Anterior cingulate cortex (tissue), 58 donors: Measurements from ENCODE around the gene CEL.
"Not testable (repeated sequence)": the region's sequence is repeated elsewhere in the genome, so short reads cannot be mapped to it uniquely, and the experiment has no call there.

Experiments used
- DNase-seq, 58 donors: peaks; one replicate each; lab custom pipeline; 2025; lab: John Stamatoyannopoulos, UW

The CEL gene

DNA sequence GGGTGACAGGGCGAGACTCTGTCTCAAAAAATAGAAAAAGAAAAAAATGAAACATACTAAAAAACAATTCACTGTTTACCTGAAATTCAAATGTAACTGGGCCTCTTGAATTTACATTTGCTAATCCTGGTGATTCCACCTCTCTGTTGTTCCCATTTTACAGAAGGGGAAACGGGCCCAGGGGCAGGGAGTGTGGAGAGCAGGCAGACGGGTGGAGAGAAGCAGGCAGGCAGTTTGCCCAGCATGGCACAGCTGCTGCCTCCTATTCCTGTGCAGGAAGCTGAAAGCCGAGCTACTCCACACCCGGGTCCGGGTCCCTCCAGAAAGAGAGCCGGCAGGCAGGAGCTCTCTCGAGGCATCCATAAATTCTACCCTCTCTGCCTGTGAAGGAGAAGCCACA is 788 bp downstream of the CEL start:
- DNase-seq, result not testable (repeated sequence)

DNA sequence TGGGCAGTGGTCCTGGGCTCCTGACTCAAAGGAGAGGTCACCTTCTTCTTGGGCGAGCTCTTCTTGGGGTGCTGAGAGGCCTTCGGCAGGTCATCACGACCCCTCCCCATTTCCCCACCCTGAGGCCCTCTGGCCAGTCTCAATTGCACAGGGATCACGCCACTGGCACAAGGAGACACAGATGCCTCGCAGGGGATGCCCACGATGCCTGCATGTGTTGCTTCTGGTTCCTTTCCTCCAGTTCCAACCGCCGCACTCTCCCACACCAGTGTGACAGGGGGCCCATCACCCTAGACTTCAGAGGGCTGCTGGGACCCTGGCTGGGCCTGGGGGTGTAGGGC is 1.3 kb downstream of the CEL start:
- no peak for DNase-seq

GRCh38 chr9:133063500-133064231 is 1.9 kb downstream of the CEL start:
- no peak for DNase-seq

DNA sequence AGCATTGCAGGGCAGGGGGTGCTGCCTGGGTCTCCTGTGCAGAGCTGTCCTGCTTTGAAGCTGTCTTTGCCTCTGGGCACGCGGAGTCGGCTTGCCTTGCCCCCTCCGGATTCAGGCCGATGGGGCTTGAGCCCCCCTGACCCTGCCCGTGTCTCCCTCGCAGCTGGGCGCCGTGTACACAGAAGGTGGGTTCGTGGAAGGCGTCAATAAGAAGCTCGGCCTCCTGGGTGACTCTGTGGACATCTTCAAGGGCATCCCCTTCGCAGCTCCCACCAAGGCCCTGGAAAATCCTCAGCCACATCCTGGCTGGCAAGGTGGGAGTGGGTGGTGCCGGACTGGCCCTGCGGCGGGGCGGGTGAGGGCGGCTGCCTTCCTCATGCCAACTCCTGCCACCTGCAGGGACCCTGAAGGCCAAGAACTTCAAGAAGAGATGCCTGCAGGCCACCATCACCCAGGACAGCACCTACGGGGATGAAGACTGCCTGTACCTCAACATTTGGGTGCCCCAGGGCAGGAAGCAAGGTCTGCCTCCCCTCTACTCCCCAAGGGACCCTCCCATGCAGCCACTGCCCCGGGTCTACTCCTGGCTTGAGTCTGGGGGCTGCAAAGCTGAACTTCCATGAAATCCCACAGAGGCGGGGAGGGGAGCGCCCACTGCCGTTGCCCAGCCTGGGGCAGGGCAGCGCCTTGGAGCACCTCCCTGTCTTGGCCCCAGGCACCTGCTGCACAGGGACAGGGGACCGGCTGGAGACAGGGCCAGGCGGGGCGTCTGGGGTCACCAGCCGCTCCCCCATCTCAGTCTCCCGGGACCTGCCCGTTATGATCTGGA is 2.7 kb downstream of the CEL start:
- DNase-seq, result no peak

GRCh38 chr9:133065070-133065388 is 3.2 kb downstream of the CEL start:
- DNase-seq, result no peak

GRCh38 chr9:133066181-133066983 is 4.6 kb downstream of the CEL start:
- DNase-seq, result no peak

- no peak for DNase-seq
These were observed 5.2 kb downstream of the CEL start for GRCh38 chr9:133067006-133067405.

DNA sequence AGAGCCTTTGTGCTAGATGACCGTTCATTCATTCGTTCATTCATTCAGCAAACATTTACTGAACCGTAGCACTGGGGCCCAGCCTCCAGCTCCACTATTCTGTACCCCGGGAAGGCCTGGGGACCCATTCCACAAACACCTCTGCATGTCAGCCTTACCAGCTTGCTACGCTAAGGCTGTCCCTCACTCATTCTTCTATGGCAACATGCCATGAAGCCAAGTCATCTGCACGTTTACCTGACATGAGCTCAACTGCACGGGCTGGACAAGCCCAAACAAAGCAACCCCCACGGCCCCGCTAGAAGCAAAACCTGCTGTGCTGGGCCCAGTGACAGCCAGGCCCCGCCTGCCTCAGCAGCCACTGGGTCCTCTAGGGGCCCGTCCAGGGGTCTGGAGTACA is 6.0 kb downstream of the CEL start:
- DNase-seq, result no peak

DNA sequence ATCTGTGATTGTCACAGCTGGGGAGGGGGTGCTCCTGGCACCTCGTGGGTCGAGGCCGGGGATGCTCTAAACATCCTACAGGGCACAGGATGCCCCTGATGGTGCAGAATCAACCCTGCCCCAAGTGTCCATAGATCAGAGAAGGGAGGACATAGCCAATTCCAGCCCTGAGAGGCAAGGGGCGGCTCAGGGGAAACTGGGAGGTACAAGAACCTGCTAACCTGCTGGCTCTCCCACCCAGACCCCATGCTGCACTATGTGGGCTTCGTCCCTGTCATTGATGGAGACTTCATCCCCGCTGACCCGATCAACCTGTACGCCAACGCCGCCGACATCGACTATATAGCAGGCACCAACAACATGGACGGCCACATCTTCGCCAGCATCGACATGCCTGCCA is 6.7 kb downstream of the CEL start:
- DNase-seq, result not testable (repeated sequence)

DNA sequence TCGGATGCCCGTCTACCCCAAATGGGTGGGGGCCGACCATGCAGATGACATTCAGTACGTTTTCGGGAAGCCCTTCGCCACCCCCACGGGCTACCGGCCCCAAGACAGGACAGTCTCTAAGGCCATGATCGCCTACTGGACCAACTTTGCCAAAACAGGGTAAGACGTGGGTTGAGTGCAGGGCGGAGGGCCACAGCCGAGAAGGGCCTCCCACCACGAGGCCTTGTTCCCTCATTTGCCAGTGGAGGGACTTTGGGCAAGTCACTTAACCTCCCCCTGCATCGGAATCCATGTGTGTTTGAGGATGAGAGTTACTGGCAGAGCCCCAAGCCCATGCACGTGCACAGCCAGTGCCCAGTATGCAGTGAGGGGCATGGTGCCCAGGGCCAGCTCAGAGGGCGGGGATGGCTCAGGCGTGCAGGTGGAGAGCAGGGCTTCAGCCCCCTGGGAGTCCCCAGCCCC is 8.8 kb downstream of the CEL start:
- not testable (repeated sequence) for DNase-seq

GRCh38 chr9:133070985-133071384 is 9.2 kb downstream of the CEL start:
- DNase-seq, result not testable (repeated sequence)

DNA sequence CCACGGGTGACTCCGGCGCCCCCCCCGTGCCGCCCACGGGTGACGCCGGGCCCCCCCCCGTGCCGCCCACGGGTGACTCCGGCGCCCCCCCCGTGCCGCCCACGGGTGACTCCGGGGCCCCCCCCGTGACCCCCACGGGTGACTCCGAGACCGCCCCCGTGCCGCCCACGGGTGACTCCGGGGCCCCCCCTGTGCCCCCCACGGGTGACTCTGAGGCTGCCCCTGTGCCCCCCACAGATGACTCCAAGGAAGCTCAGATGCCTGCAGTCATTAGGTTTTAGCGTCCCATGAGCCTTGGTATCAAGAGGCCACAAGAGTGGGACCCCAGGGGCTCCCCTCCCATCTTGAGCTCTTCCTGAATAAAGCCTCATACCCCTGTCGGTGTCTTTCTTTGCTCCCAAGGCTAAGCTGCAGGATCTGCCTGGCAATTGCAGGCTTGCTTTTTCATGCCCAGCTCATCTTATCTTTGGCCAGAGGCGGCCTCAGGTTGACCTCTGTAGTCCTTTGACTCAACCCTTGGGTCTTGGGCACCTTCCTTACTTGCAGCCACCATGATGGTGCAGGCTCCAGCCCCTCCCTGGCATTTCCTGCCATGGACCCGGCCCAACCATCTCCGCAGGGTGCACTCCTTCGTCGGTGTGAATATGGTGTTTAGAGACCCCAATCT is 9.8 kb downstream of the CEL start:
- DNase-seq, result no peak

DNA sequence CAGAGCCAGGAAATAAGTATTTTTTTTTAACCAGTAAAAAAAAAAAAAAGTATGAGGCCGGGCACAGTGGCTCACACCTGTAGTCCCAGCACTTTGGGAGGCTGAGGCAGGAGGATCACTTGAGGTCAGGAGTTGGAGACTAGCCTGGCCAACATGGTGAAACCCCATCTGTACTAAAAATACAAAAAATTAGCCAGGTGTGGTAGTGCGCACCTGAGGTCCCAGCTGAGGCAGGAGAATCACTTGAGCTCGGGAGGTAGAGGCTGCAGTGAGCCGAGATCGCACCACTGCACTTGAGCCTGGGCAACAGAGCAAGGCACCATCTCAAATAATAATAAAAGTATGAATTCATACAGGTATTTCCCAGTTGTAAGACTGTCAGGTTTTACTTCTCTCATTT is 10.4 kb downstream of the CEL start:
- not testable (repeated sequence) for DNase-seq

- no peak for DNase-seq
These were observed 11.6 kb downstream of the CEL start for GRCh38 chr9:133073086-133074014.

DNA sequence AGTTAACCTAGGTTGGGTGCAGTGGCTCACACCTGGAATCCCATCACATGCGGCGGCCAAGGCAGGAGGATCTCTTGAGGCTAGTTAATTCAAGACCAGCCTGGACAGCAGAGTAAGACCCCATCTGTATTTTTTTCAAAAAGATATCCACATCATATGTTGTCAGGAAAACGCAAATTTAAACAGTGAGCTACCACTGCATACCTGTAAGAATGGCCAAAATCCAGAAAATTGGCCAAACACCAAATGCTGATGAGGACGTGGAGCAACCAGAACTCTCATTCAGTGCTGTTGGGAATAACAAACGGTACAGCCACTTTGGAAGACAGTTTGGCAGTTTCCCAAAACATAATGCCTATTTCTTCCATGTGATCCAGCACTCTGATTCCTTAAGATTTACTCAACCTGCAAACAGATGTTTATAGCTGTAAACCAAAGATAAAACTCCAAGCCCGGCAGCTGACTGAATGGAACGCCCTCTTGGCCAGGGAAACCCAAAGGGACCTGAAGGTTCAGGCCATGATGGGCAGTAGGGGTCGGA is 12.4 kb downstream of the CEL start:
- DNase-seq, result no peak

DNA sequence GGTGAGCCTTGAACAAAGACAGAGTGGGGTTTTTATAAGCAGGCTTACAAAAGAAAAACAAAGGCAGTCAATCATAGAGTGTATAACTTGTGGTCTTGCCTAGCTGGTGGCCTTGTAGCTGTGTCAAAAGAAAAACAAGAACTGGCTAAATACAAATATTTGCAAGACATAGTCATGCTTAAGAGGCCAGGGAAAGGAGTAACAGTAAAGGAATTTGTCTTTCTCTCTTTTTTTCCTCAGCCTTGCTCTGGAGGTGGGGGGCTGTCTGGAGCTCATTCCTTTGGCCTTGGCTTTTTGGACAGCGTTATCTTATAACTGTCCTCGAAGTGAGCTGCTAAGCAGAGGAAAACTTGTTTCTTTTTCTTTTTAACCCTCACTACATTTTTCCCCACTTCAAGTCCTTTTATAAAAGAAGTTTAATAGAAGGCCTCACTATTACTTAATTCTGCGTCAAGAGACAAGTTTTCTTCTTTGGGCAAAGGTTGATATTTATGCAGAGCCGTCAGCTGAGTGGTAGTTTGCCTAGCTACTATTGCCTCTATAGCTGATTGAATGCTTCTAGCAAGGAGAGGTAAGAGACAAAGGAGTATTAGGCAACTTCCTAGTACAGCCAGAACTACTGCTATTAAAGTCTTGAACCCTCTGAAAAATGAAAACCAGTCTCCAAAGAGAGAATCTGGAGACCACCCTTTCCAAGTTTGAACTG is 14.3 kb downstream of the CEL start:
- DNase-seq, result no peak

GRCh38 chr9:133076691-133077090 is 14.9 kb downstream of the CEL start:
- no peak for DNase-seq

DNA sequence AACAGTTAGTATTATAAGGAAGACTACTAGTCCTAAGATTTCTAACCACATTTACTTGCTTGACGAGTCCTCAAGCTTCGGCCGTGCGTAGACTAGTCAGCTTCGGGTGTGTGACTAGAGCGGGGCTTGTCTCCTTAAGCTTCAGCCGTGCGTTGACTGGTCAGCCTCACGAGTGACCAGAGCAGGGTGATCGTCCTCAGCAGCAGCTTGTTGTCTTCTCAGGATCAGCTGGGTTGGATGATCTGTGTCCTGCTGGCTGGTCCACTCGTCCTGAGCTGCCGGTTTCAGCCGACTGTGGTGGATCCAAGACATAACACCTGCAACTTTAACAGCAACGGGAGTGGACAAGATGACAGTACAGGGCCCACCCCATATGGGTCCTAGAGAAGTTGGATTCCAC is 16.7 kb downstream of the CEL start:
- no peak for DNase-seq

DNA sequence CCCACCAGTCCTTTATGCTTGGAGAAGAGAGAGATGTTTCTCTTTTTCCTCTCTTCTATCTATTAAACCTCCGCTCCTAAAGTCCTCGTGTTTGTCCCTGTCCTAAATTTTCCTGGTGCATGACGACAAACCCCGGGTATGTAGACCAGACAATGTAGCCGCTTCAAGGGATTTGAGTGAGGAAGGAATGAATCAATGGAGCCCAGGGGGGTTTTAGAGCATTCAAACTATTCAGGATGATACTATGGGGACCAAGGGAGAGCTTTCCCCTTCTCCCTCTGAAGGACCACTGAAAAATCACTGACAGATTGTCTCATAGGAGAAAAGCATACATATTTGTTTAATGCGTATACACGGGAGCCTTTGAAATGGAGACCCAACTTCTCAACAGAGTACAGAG is 18.4 kb downstream of the CEL start:
- no peak for DNase-seq
